Parathyroid adenoma (tissue), 2 donors: ENCODE data around the gene ZNF496.
"Not testable (repeated sequence)": the region's sequence is repeated elsewhere in the genome, so short reads cannot be mapped to it uniquely, and the experiment has no call there.

Source experiments
- H2AFZ ChIP-seq: fragments of 300-600 bp; sonication (generic); one replicate; pipeline ENCODE4 v1.7.0; 2017; ENCODE audit warnings: antibody characterized with exemption, mild to moderate bottlenecking
- H3K27ac ChIP-seq: fragments of 300-600 bp; sonication (generic); one replicate; pipeline ENCODE4 v1.7.0; 2017
- H3K27me3 ChIP-seq: fragments of 300-600 bp; sonication (generic); one replicate; pipeline ENCODE4 v1.7.0; 2017; ENCODE audit warnings: low read length; ENCODE audit not compliant: control insufficient read depth, insufficient read depth
- H3K36me3 ChIP-seq: fragments of 300-600 bp; sonication (generic); one replicate; pipeline ENCODE4 v1.7.0; 2017; ENCODE audit warnings: low read length; ENCODE audit not compliant: control insufficient read depth, insufficient read depth
- H3K4me1 ChIP-seq: fragments of 300-600 bp; sonication (generic); one replicate; pipeline ENCODE4 v1.7.0; 2017; ENCODE audit warnings: control low read depth
- H3K4me2 ChIP-seq: fragments of 300-600 bp; sonication (generic); one replicate; pipeline ENCODE4 v1.7.0; 2017; ENCODE audit warnings: low read length
- H3K4me3 ChIP-seq: fragments of 300-600 bp; sonication (generic); one replicate; pipeline ENCODE4 v1.7.0; 2017; ENCODE audit warnings: low read depth, low read length
- H3K79me2 ChIP-seq: fragments of 300-600 bp; sonication (generic); one replicate; pipeline ENCODE4 v1.7.0; 2017; ENCODE audit warnings: control low read depth
- H3K9ac ChIP-seq: fragments of 300-600 bp; sonication (generic); one replicate; pipeline ENCODE4 v1.7.0; 2017; ENCODE audit warnings: mild to moderate bottlenecking
- H3K9me3 ChIP-seq: fragments of 300-600 bp; sonication (generic); one replicate; pipeline ENCODE4 v1.7.0; 2017; ENCODE audit warnings: low read length; ENCODE audit not compliant: control insufficient read depth
- TF ChIP-seq, protein P1 (sequence below): fragments of 300-600 bp; sonication (generic); IDR thresholded peaks from one replicate; pipeline ENCODE4 v1.7.0; 2017; ENCODE audit warnings: antibody characterized with exemption, mild to moderate bottlenecking
- donor health status: primary hyperparathyroidism.

The ZNF496 gene

GRCh38 chr1:247367786-247368422 is 36.2 kb upstream of the ZNF496 start:
- Histone ChIP-seq H2AFZ (no peak overlapping the region), H3K27ac (no peak overlapping the region), H3K79me2 (no peaks in the 10 kb centered on the region), H3K27me3 (no peaks in the 10 kb centered on the region), H3K36me3 (no peaks in the 10 kb centered on the region), H3K4me2 (no peak overlapping the region), H3K9ac (no peak overlapping the region), H3K4me1 (no peaks in the 10 kb centered on the region), H3K9me3 (no peaks in the 10 kb centered on the region), H3K4me3 (no peak overlapping the region)
- TF ChIP-seq, protein P1, sequence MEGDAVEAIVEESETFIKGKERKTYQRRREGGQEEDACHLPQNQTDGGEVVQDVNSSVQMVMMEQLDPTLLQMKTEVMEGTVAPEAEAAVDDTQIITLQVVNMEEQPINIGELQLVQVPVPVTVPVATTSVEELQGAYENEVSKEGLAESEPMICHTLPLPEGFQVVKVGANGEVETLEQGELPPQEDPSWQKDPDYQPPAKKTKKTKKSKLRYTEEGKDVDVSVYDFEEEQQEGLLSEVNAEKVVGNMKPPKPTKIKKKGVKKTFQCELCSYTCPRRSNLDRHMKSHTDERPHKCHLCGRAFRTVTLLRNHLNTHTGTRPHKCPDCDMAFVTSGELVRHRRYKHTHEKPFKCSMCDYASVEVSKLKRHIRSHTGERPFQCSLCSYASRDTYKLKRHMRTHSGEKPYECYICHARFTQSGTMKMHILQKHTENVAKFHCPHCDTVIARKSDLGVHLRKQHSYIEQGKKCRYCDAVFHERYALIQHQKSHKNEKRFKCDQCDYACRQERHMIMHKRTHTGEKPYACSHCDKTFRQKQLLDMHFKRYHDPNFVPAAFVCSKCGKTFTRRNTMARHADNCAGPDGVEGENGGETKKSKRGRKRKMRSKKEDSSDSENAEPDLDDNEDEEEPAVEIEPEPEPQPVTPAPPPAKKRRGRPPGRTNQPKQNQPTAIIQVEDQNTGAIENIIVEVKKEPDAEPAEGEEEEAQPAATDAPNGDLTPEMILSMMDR: no peak

- no peak overlapping the region for H3K27ac ChIP-seq
- H3K79me2 ChIP-seq: no peaks in the 10 kb centered on the region
- H3K4me3 ChIP-seq: no peak overlapping the region
- H3K27me3 ChIP-seq: no peaks in the 10 kb centered on the region
- H3K36me3 ChIP-seq: no peaks in the 10 kb centered on the region
- no peak overlapping the region for H3K9ac ChIP-seq
- H2AFZ ChIP-seq: no peak overlapping the region
- no peaks in the 10 kb centered on the region for H3K9me3 ChIP-seq
- TF ChIP-seq, protein P1: no peak
- H3K4me1 ChIP-seq: no peaks in the 10 kb centered on the region
- H3K4me2 ChIP-seq: no peak overlapping the region
These were observed 35.4 kb upstream of the ZNF496 start for GRCh38 chr1:247366926-247367645.

GRCh38 chr1:247366345-247366744 is 34.7 kb upstream of the ZNF496 start:
- H3K4me2 ChIP-seq, H3K4me1 ChIP-seq, H2AFZ ChIP-seq, H3K79me2 ChIP-seq, H3K27ac ChIP-seq, H3K9me3 ChIP-seq, H3K4me3 ChIP-seq, H3K9ac ChIP-seq, H3K36me3 ChIP-seq, H3K27me3 ChIP-seq: not testable (repeated sequence)

DNA sequence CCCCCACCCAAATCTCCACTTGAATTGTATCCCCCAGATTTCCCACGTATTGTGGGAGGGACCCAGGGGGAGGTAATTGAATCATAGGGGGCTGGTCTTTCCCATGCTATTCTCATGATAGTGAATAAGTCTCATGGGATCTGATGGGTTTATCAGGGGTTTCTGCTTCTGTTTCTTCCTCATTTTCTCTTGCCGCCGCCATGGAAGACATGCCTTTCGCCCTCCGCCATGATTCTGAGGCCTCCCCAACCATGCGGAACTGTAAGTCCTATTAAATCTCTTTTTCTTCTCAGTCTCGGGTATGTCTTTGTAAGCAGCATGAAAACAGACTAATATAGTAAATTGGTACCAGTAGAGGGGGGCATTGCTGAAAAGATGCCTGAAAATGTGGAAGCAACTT is 33.4 kb upstream of the ZNF496 start:
- Histone ChIP-seq H3K9me3 (no peaks in the 10 kb centered on the region), H3K4me2 (no peak overlapping the region), H3K4me1 (no peaks in the 10 kb centered on the region), H3K9ac (no peak overlapping the region), H2AFZ (no peak overlapping the region), H3K4me3 (no peak overlapping the region), H3K27ac (no peak overlapping the region), H3K36me3 (no peaks in the 10 kb centered on the region), H3K79me2 (no peaks in the 10 kb centered on the region), H3K27me3 (no peaks in the 10 kb centered on the region)
- TF ChIP-seq, protein P1: no peak

GRCh38 chr1:247363000-247363399 is 31.3 kb upstream of the ZNF496 start:
- not testable (repeated sequence) for H3K4me2 ChIP-seq, H3K9me3 ChIP-seq, H3K27ac ChIP-seq, H3K36me3 ChIP-seq, H3K4me1 ChIP-seq, H3K4me3 ChIP-seq, H3K79me2 ChIP-seq, H3K9ac ChIP-seq, H3K27me3 ChIP-seq, H2AFZ ChIP-seq
